ENCODE measurements around the gene TESPA1.
A peak's percentile ranks its signal among the peaks of the same experiment; 100 is the strongest.

Gene TESPA1

GRCh38 chr12:54981796-54982195, 2.8 kb downstream of the TESPA1 start:
- H3K9me3 ChIP-seq (ENCODE audit: insufficient read depth, low read depth, low read length): no peaks in the 10 kb centered on the region
- peaks cover 0 to under 1% of the 10 kb centered on the region in 2 experiments for H3K4me1 ChIP-seq (ENCODE audit: control insufficient read depth in 1 of 2, insufficient read depth in 2 of 2, low read length in 2 of 2)
- no peaks in the 10 kb centered on the region for H3K27me3 ChIP-seq (ENCODE audit: insufficient read depth, low read length)
- H3K4me3 ChIP-seq (ENCODE audit: low read depth, low read length): no peak overlapping the region
- no peak overlapping the region for H2BK12ac ChIP-seq (ENCODE audit: low read length)
- no peak overlapping the region for H2AK5ac ChIP-seq (ENCODE audit: low read length)
- H4K91ac ChIP-seq (ENCODE audit: low read depth, low read length): no peak overlapping the region
- H2AFZ ChIP-seq (ENCODE audit: insufficient read depth, low read length, poor library complexity): no peak overlapping the region
- DNase-seq: no peak
- H3K14ac ChIP-seq (ENCODE audit: low read length): no peak overlapping the region
- H4K8ac ChIP-seq (ENCODE audit: low read depth, low read length): no peak overlapping the region
- H3K27ac ChIP-seq (ENCODE audit: low read depth, low read length): no peak overlapping the region
- H3K23ac ChIP-seq (ENCODE audit: low read length): no peak overlapping the region
- no peak overlapping the region for H3K18ac ChIP-seq (ENCODE audit: low read length)
- H3K79me2 ChIP-seq (ENCODE audit: control insufficient read depth, insufficient read depth, low read length, poor library complexity): no peaks in the 10 kb centered on the region
- no peak overlapping the region for H3K9ac ChIP-seq (ENCODE audit: low read length)
- no peak overlapping the region for H2BK5ac ChIP-seq (ENCODE audit: low read depth, low read length, poor library complexity)
- no peak overlapping the region for H3K4me2 ChIP-seq (ENCODE audit: low read length)
- no peak overlapping the region for H2BK120ac ChIP-seq (ENCODE audit: insufficient read depth, low read length, poor library complexity)
- no CpG with 5 or more reads among the region's 2 CpGs for WGBS (ENCODE audit: extremely low coverage, insufficient coverage, insufficient read length)
- H4K12ac ChIP-seq (ENCODE audit: low read depth, low read length): no peak overlapping the region
- no peaks in the 10 kb centered on the region for H3K36me3 ChIP-seq (ENCODE audit: control insufficient read depth in 1 of 2, insufficient read depth in 2 of 2, low read length in 2 of 2)
- H3K79me1 ChIP-seq (ENCODE audit: low read length): no peaks in the 10 kb centered on the region
- no peak overlapping the region for H3K4ac ChIP-seq (ENCODE audit: low read depth, low read length)

DNA sequence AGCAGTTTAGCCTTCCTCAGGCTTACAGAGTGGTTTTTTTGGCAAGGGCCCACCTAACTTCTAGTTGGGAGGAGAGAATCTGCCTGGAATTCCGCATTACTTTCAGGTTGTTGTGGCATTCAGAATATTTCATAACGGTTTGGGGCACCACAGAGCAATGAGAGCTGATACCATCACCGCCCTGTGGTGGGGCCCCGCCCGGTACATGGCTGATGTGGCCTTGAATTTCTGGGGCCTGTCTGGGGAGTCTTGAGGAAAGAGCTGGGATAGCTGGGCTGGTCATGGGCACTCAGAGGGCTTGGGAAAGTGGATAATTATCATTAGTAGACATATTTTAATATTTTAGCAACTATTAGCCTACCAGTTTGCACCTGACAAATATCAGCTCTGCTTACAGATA, 4.2 kb downstream of the TESPA1 start:
- Histone ChIP-seq H2AFZ (ENCODE audit: insufficient read depth, low read length, poor library complexity) (no peak overlapping the region), H3K4me2 (ENCODE audit: low read length) (no peak overlapping the region), H2BK120ac (ENCODE audit: insufficient read depth, low read length, poor library complexity) (no peak overlapping the region), H3K27me3 (ENCODE audit: insufficient read depth, low read length) (no peaks in the 10 kb centered on the region), H4K12ac (ENCODE audit: low read depth, low read length) (no peak overlapping the region), H2BK12ac (ENCODE audit: low read length) (no peak overlapping the region), H4K8ac (ENCODE audit: low read depth, low read length) (no peak overlapping the region), H3K23ac (ENCODE audit: low read length) (no peak overlapping the region), H3K4ac (ENCODE audit: low read depth, low read length) (no peak overlapping the region), H3K27ac (ENCODE audit: low read depth, low read length) (no peak overlapping the region), H3K79me1 (ENCODE audit: low read length) (no peaks in the 10 kb centered on the region), H3K9me3 (ENCODE audit: insufficient read depth, low read depth, low read length) (no peaks in the 10 kb centered on the region), H3K9ac (ENCODE audit: low read length) (no peak overlapping the region), H3K79me2 (ENCODE audit: control insufficient read depth, insufficient read depth, low read length, poor library complexity) (no peaks in the 10 kb centered on the region), H3K36me3 (ENCODE audit: control insufficient read depth in 1 of 2, insufficient read depth in 2 of 2, low read length in 2 of 2) (no peaks in the 10 kb centered on the region), H3K4me3 (ENCODE audit: low read depth, low read length) (no peak overlapping the region), H3K14ac (ENCODE audit: low read length) (no peak overlapping the region), H2BK5ac (ENCODE audit: low read depth, low read length, poor library complexity) (no peak overlapping the region), H2AK5ac (ENCODE audit: low read length) (no peak overlapping the region), H4K91ac (ENCODE audit: low read depth, low read length) (no peak overlapping the region), H3K4me1 (ENCODE audit: control insufficient read depth in 1 of 2, insufficient read depth in 2 of 2, low read length in 2 of 2) (peaks cover 0 to 2% of the 10 kb centered on the region in 2 experiments), H3K18ac (ENCODE audit: low read length) (no peak overlapping the region)
- DNase-seq: no peak
- no CpG with 5 or more reads among the region's 5 CpGs for WGBS (ENCODE audit: extremely low coverage, insufficient coverage, insufficient read length)

GRCh38 chr12:54977857-54978256, 6.7 kb downstream of the TESPA1 start:
- H3K79me1 ChIP-seq (ENCODE audit: low read length): no peaks in the 10 kb centered on the region
- no peak overlapping the region for H2BK5ac ChIP-seq (ENCODE audit: low read depth, low read length, poor library complexity)
- H3K27me3 ChIP-seq (ENCODE audit: insufficient read depth, low read length): no peaks in the 10 kb centered on the region
- no peak overlapping the region for H2AK5ac ChIP-seq (ENCODE audit: low read length)
- no peaks in the 10 kb centered on the region for H3K79me2 ChIP-seq (ENCODE audit: control insufficient read depth, insufficient read depth, low read length, poor library complexity)
- no CpG with 5 or more reads among the region's 5 CpGs for WGBS (ENCODE audit: extremely low coverage, insufficient coverage, insufficient read length)
- H3K27ac ChIP-seq (ENCODE audit: low read depth, low read length): no peak overlapping the region
- no peak overlapping the region for H4K8ac ChIP-seq (ENCODE audit: low read depth, low read length)
- H3K9me3 ChIP-seq (ENCODE audit: insufficient read depth, low read depth, low read length): no peaks in the 10 kb centered on the region
- no peak overlapping the region for H3K18ac ChIP-seq (ENCODE audit: low read length)
- H3K23ac ChIP-seq (ENCODE audit: low read length): no peak overlapping the region
- no peak overlapping the region for H3K9ac ChIP-seq (ENCODE audit: low read length)
- H4K91ac ChIP-seq (ENCODE audit: low read depth, low read length): no peak overlapping the region
- H3K4ac ChIP-seq (ENCODE audit: low read depth, low read length): no peak overlapping the region
- no peak overlapping the region for H2BK120ac ChIP-seq (ENCODE audit: insufficient read depth, low read length, poor library complexity)
- no peak for DNase-seq
- no peak overlapping the region for H3K4me2 ChIP-seq (ENCODE audit: low read length)
- H3K36me3 ChIP-seq (ENCODE audit: control insufficient read depth in 1 of 2, insufficient read depth in 2 of 2, low read length in 2 of 2): no peaks in the 10 kb centered on the region
- peaks cover 0 to 2% of the 10 kb centered on the region in 2 experiments for H3K4me1 ChIP-seq (ENCODE audit: control insufficient read depth in 1 of 2, insufficient read depth in 2 of 2, low read length in 2 of 2)
- H4K12ac ChIP-seq (ENCODE audit: low read depth, low read length): no peak overlapping the region
- no peak overlapping the region for H2AFZ ChIP-seq (ENCODE audit: insufficient read depth, low read length, poor library complexity)
- H3K14ac ChIP-seq (ENCODE audit: low read length): no peak overlapping the region
- H3K4me3 ChIP-seq (ENCODE audit: low read depth, low read length): no peak overlapping the region
- H2BK12ac ChIP-seq (ENCODE audit: low read length): no peak overlapping the region

- peak; percentile 30 to 76 for DNase-seq
- H3K18ac ChIP-seq (ENCODE audit: low read length): no peak overlapping the region
- H3K9ac ChIP-seq (ENCODE audit: low read length): no peak overlapping the region
- WGBS (ENCODE audit: extremely low coverage, insufficient coverage, insufficient read length): no CpG with 5 or more reads among the region's 3 CpGs
- no peak overlapping the region for H3K4me2 ChIP-seq (ENCODE audit: low read length)
- H3K14ac ChIP-seq (ENCODE audit: low read length): no peak overlapping the region
- H3K4me3 ChIP-seq (ENCODE audit: low read depth, low read length): no peak overlapping the region
- H2AK5ac ChIP-seq (ENCODE audit: low read length): no peak overlapping the region
- no peak overlapping the region for H2BK5ac ChIP-seq (ENCODE audit: low read depth, low read length, poor library complexity)
- H2BK12ac ChIP-seq (ENCODE audit: low read length): no peak overlapping the region
- H3K79me1 ChIP-seq (ENCODE audit: low read length): no peaks in the 10 kb centered on the region
- H4K12ac ChIP-seq (ENCODE audit: low read depth, low read length): no peak overlapping the region
- no peak overlapping the region for H2BK120ac ChIP-seq (ENCODE audit: insufficient read depth, low read length, poor library complexity)
- H3K27me3 ChIP-seq (ENCODE audit: insufficient read depth, low read length): no peaks in the 10 kb centered on the region
- no peaks in the 10 kb centered on the region for H3K79me2 ChIP-seq (ENCODE audit: control insufficient read depth, insufficient read depth, low read length, poor library complexity)
- H3K36me3 ChIP-seq (ENCODE audit: control insufficient read depth in 1 of 2, insufficient read depth in 2 of 2, low read length in 2 of 2): no peaks in the 10 kb centered on the region
- H4K91ac ChIP-seq (ENCODE audit: low read depth, low read length): no peak overlapping the region
- no peaks in the 10 kb centered on the region for H3K9me3 ChIP-seq (ENCODE audit: insufficient read depth, low read depth, low read length)
- H3K27ac ChIP-seq (ENCODE audit: low read depth, low read length): no peak overlapping the region
- H3K4me1 ChIP-seq (ENCODE audit: control insufficient read depth in 1 of 2, insufficient read depth in 2 of 2, low read length in 2 of 2): peaks cover 0 to 2% of the 10 kb centered on the region in 2 experiments
- no peak overlapping the region for H3K4ac ChIP-seq (ENCODE audit: low read depth, low read length)
- H3K23ac ChIP-seq (ENCODE audit: low read length): no peak overlapping the region
- no peak overlapping the region for H4K8ac ChIP-seq (ENCODE audit: low read depth, low read length)
- H2AFZ ChIP-seq (ENCODE audit: insufficient read depth, low read length, poor library complexity): no peak overlapping the region
Measured at GRCh38 chr12:54977155-54977554, 7.4 kb downstream of the TESPA1 start.
